KMS-11 (cell line): ENCODE measurements around the gene MESD.

ENCODE experiments used
- H2AFZ ChIP-seq: fragments of 200-600 bp; sonication (generic); 2 replicates; pipeline ENCODE4 v1.6.1; 2016; ENCODE audit warnings: antibody characterized with exemption, mixed run types, low read depth
- H3K27ac ChIP-seq: fragments of 200-600 bp; sonication (generic); 2 replicates; pipeline ENCODE4 v1.6.1; 2016; ENCODE audit warnings: mild to moderate bottlenecking, mixed run types
- H3K27me3 ChIP-seq: fragments of 200-600 bp; sonication (generic); 2 replicates; pipeline ENCODE4 v1.6.1; 2017; ENCODE audit warnings: mild to moderate bottlenecking, low read depth, mixed run types, moderate library complexity; ENCODE audit not compliant: insufficient read depth
- H3K36me3 ChIP-seq: fragments of 200-600 bp; sonication (generic); 2 replicates; pipeline ENCODE4 v1.6.1; 2017; ENCODE audit warnings: mild to moderate bottlenecking, mixed run types; ENCODE audit not compliant: insufficient read depth
- H3K4me1 ChIP-seq: fragments of 200-600 bp; sonication (generic); 2 replicates; pipeline ENCODE4 v1.6.1; 2016; ENCODE audit warnings: mild to moderate bottlenecking, low read depth, mixed run types; ENCODE audit not compliant: poor library complexity, severe bottlenecking
- H3K4me2 ChIP-seq: fragments of 200-600 bp; sonication (generic); 2 replicates; pipeline ENCODE4 v1.7.0; 2016; ENCODE audit warnings: mild to moderate bottlenecking, mixed run types
- H3K4me3 ChIP-seq: fragments of 200-600 bp; sonication (generic); IDR thresholded peaks from 2 replicates; pipeline ENCODE4 v1.6.1; 2017; ENCODE audit warnings: low read depth, low read length, mixed read lengths; ENCODE audit not compliant: insufficient read depth
- H3K79me2 ChIP-seq: fragments of 200-600 bp; sonication (generic); 2 replicates; pipeline ENCODE4 v1.6.1; 2016; ENCODE audit warnings: low read depth, mixed run types; ENCODE audit not compliant: insufficient read depth
- H3K9ac ChIP-seq: fragments of 200-600 bp; sonication (generic); 2 replicates; pipeline ENCODE4 v1.6.1; 2016; ENCODE audit warnings: mild to moderate bottlenecking, mixed run types
- H4K20me1 ChIP-seq: fragments of 200-600 bp; sonication (generic); 2 replicates; pipeline ENCODE4 v1.6.1; 2016; ENCODE audit warnings: mild to moderate bottlenecking, mixed run types; ENCODE audit not compliant: insufficient read depth
- TF ChIP-seq, protein P1 (sequence below): fragments of 200-600 bp; sonication (generic); conservative IDR thresholded peaks from 2 replicates; pipeline ENCODE4 v1.6.1; 2017; ENCODE audit warnings: low read depth, mild to moderate bottlenecking, antibody characterized with exemption, low read length, moderate library complexity, mixed read lengths

The MESD gene

GRCh38 chr15:80904998-80905397 is 84.6 kb downstream of the MESD start:
- H3K27me3 ChIP-seq = no peaks in the 10 kb centered on the region
- no peak overlapping the region for H3K27ac ChIP-seq
- no peaks in the 10 kb centered on the region for H3K36me3 ChIP-seq
- no peaks in the 10 kb centered on the region for H4K20me1 ChIP-seq
- H2AFZ ChIP-seq = no peak overlapping the region
- H3K79me2 ChIP-seq = no peaks in the 10 kb centered on the region
- no peak overlapping the region for H3K4me3 ChIP-seq
- H3K4me2 ChIP-seq = no peak overlapping the region
- no peaks in the 10 kb centered on the region for H3K4me1 ChIP-seq
- TF ChIP-seq, protein P1, sequence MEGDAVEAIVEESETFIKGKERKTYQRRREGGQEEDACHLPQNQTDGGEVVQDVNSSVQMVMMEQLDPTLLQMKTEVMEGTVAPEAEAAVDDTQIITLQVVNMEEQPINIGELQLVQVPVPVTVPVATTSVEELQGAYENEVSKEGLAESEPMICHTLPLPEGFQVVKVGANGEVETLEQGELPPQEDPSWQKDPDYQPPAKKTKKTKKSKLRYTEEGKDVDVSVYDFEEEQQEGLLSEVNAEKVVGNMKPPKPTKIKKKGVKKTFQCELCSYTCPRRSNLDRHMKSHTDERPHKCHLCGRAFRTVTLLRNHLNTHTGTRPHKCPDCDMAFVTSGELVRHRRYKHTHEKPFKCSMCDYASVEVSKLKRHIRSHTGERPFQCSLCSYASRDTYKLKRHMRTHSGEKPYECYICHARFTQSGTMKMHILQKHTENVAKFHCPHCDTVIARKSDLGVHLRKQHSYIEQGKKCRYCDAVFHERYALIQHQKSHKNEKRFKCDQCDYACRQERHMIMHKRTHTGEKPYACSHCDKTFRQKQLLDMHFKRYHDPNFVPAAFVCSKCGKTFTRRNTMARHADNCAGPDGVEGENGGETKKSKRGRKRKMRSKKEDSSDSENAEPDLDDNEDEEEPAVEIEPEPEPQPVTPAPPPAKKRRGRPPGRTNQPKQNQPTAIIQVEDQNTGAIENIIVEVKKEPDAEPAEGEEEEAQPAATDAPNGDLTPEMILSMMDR = no peak
- H3K9ac ChIP-seq = no peak overlapping the region

DNA sequence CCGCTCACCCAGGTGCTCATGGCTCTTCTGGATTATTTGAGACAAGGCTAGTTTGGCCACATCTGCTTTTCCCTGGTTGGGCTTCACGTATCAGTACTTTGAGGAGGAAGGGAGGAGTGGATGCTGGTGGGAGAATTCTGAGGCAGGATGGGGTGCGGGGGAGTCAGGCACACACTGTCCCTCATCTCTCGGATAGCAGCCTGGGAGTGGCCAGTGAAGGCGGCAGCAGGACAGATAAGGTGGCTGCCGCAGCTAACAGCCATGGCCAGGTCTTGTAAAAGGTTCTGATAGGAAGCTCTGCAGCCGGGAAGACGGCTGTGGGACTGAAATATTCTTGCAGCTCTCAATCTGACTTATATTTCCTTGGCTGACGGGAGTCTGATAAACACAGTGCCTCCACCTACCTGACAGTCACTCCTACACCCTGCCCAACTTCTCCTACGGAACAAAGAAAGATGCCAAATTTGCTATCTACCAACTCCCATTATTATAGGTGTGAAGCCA is 87.3 kb downstream of the MESD start:
- Histone ChIP-seq H3K36me3 (no peaks in the 10 kb centered on the region), H3K9ac (no peak overlapping the region), H4K20me1 (no peaks in the 10 kb centered on the region), H3K27me3 (no peaks in the 10 kb centered on the region), H3K4me2 (no peak overlapping the region), H3K4me1 (no peaks in the 10 kb centered on the region), H3K79me2 (no peaks in the 10 kb centered on the region), H3K27ac (no peak overlapping the region), H3K4me3 (no peak overlapping the region), H2AFZ (no peak overlapping the region)
- TF ChIP-seq, protein P1 = no peak

DNA sequence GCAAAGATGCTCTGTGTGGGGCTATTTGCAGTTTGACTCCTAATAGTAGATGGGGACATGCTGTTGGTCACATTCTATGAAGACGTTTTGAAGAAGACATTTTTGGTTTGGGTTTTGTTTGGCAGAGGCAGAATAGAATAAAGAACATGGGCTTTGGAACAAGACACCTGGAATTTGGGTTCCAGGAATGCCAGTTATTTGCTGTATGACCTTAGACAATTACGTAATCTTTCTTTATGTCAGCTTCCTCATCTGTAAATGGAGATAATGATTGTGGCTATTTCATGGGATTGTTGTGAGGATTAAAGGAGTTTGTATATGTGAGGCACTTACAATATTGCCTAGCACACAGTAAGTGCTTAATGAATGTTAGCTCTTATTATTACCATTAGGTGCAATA is 91.6 kb downstream of the MESD start:
- no peak overlapping the region for H3K4me2 ChIP-seq
- no peaks in the 10 kb centered on the region for H3K79me2 ChIP-seq
- no peaks in the 10 kb centered on the region for H3K27me3 ChIP-seq
- no peaks in the 10 kb centered on the region for H3K4me1 ChIP-seq
- no peaks in the 10 kb centered on the region for H4K20me1 ChIP-seq
- TF ChIP-seq, protein P1 = no peak
- no peaks in the 10 kb centered on the region for H3K36me3 ChIP-seq
- H3K9ac ChIP-seq = no peak overlapping the region
- no peak overlapping the region for H3K27ac ChIP-seq
- H3K4me3 ChIP-seq = no peak overlapping the region
- no peak overlapping the region for H2AFZ ChIP-seq
